Effector CD4-positive, alpha-beta T cell (primary cell): Measurements from ENCODE around the gene CLDND2.

Experiments used
- DNase-seq: peaks from one replicate; pipeline ENCODE4 v3.0.0-alpha.2; 2020

CLDND2 gene

DNA sequence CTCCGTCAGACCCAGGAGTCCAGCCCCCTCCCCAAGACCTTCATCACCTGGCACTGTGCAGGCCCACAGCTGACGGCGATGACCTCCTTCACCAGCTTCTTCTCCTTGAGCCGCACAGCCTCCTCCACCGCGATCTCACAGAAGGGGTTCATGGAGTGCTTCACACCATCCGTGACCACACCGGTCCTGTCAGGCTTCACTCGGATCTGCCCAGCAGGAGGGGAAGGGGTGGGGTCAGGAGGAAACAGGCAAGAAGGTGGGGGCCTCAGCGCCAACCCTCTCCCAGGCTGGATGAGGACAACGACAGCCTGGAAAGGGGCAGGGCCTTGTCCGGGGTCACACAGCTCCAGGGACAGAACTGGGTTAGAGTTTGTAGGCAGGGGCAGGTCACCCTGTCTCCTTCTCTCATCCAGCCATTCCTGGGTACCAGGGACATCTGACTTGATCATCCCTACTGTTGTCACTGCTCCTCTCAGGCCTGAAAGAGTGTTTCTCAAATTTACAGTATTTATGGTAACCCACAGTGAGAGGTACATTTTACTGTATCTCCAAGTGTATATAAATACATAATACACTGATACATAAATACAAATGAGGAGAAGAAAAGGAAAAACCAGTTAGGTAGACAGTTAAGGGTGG is 14.6 kb downstream of the CLDND2 start:
- DNase-seq: no peak

DNA sequence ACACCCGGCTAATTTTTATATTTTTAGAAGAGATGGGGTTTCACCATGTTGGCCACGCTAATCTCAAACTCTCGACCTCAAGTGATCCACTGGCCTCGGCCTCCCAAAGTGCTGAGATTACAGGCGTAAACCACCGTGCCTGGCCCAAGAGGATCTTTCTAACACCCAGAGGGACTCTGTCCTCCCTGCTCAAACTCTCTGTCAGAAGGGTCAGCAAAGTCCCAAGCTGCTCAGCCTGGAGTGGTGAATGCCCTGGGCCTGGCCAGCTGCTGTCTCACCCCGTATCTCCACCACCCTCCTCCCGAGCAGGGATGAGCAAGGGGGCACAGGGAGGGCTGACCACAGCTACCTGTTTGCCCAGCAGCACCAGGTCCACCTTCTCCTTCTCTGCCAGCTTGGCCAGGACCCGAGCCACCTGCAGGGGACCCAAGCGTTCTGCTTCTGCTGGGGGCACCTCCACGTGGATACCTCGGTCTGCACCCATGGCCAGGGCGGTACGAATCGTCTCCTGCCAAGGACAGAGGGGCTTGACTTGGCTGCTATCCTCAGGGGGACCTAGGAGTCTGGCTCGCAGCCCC is 15.9 kb downstream of the CLDND2 start:
- DNase-seq: no peak

DNA sequence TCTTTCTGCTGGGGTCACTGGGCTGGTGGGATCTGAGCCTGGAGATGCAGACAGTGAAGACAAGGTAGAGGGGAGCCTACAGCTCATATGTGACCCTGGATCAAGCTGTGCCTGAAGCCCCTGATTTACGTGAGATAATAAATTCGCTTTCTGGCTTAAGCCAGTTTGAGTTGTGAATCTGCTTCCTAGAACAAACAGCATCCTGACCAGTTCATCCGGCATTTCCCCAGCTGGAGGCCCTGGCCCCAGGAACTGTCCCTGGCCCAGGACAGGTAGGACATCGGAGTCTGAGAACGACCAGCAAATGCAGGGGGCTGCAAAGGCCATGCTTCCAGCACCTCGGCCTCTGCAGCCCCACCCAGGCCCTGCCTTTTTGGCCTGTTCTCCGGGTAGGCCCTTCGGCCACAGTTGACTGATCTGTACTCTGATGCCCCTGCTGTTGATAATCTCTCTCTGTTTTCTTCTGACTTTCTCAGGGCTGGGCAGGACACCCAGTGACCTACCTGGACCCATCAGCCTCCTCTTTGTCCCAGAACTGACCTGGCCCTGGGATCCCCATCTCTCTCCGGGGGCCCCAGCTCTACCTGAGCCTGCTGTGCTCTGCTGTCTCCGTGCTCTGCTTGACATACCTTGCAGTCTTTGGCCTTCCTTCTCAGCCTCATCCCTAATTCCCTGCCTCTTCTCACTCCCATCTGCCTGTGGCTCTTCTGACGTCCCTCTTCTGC is 17.4 kb downstream of the CLDND2 start:
- DNase-seq: no peak

DNA sequence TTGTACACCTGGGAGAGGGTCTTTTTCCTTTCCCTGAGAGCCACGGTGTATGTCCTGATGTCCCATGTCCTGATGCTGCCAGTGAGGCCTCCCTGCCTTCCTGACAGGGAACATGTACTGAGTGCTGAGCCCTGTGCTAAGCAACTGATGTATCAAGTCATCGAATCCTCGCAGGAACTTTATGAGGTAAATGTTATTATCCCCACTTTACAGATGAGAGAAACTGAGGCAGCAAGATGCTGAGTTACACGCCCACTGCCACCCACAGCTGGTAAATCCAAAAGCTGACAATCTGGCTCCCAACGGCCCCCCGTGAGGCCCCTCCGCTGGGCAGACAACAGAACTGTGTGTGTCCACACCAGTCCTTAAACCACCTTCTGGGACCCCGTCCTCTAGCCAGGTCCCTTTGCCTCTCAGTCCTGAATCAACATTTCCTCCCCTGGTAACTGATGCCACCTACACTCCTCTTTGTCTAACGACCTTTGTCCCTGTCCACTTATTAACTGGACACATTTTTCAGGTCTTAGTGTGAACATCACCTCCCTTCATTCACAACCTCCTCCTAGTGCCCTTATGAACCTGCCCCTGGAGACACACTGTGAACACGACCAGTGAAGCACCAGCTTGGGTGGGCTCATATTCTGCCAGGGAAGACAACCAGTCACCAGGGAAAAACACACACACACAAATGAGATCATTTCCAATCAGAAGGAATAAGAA is 21.4 kb downstream of the CLDND2 start:
- DNase-seq: no peak

DNA sequence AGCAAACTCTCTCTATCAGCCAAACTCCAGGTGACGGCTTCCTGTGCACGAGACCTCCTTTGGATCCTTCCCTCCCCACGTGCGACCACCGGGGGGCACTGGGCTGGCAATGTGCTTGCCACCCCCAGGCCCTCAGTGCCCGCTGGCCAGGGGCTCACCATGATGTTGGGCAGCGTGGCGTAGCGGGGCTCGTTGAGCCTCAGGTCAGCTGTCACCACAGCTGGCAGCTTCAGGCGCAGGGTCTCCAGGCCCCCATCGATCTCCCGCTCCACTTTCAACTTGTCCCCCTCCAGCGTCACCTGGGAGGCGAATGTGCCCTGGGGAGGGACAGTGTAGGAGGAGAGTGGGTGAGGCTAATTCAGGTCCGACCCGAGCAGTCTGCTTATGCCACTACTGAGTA is 22.1 kb downstream of the CLDND2 start:
- no peak for DNase-seq

GRCh38 chr19:51345076-51345620 is 23.7 kb downstream of the CLDND2 start:
- DNase-seq: no peak

- no peak for DNase-seq
Measured at GRCh38 chr19:51342631-51343569, 25.9 kb downstream of the CLDND2 start.

DNA sequence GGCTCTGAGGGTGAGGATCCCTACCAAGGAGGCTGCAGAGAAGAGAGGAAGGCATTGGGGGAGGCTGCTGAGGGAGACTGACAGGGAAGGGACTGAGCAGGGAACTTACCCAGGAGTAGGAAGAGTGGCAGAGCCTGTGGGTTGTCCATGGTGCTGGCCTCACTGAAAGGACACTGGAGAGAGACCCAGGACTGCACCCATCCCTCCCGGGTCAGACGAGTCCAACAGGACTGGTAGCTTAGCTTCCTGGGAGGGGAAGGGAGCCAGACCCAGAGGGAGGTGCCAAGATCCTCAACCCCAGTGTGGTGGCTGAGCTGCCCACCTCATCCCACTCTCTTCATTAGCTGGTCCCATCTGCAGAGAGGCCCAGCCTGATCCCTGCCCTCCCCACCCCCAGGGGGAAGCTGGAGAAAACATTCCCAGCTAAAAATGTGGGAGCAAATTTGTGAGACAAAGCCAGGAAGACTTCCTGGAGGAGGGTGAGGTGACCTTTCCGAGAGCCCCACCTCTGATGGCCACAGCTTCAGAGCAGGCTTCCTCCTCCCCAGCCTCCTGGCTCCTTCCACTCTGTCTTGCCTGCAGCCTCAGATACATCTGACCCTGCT is 26.7 kb downstream of the CLDND2 start, which contains the start of gene VSIG10L:
Gene VSIG10L, minus strand, starts transcription at position 164 of the 605 bp plus-strand sequence. Its CDS starts 15 bp downstream, at position 149.
- DNase-seq: no peak

DNA sequence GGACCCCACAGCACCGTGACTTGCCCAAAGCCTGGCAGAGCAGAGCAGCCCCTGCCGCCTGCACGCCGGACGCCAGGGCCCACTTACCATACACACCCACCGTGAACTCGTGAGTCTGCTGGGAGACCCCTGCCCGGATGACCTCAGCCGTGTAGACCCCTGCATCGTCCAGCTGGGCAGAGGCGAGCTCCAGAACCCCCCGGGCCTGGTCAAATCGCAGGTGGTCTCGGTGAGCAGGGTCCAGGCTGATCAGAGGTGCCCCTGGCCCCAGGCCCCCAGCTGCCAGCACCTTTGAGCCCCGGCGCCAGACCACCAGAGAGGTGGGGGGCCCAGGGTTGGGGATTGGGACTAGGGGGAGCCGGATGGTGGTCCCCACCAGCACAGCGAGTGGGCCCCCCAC is 27.7 kb downstream of the CLDND2 start:
- no peak for DNase-seq

DNA sequence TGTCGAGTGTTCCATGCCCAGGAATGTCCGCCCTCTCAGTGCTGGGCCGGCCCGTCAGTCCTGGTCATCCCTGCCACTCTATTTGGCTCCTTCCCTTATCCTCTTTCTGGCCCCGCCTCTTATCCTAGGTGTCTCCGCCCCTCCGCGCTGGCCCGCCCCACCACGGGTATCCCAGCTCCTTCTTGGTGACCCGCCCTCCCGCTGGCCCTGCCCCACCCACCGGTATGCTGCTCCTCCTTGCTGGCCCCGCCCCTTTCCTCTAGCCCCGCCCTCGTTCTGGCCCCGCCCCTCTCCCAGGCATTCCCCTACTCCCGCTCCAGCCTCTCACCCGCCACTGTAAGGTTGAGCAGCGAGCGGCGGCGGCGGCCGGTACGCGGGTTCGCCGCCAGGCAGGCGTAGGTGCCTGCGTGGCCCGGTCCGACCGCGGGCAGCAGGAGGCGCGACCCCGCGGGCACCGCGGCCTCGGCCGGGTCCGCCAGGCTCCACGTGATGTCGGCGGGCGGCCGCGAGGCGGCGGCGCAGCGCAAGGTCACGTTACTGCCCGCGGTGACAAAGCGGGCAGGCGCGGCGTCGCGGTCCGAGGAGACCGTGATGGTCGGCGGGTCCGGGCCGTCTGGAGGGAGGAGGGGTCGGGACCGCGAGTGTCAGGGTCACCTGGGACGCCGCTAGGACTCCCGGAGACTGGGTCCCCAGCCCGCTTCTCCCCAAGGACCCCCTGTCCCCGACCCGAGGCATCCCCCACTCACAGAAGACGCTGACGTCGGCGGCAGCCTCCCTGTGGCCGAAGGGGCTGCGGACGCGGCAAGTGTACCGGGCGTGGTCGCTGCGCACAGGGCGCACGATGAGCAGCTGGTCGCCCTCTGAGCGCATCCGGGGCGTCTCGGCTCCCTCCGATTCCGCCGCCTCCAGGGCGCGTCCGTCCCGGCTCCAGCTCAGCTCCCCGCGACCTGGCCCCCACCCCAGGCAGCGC is 28.8 kb downstream of the CLDND2 start:
- DNase-seq: peak; percentile 73

GRCh38 chr19:51339313-51339686 is 29.5 kb downstream of the CLDND2 start:
- DNase-seq: no peak

GRCh38 chr19:51338563-51339312 is 30.1 kb downstream of the CLDND2 start:
- peak; percentile 78 for DNase-seq

GRCh38 chr19:51337861-51338562 is 30.8 kb downstream of the CLDND2 start:
- DNase-seq: no peak

DNA sequence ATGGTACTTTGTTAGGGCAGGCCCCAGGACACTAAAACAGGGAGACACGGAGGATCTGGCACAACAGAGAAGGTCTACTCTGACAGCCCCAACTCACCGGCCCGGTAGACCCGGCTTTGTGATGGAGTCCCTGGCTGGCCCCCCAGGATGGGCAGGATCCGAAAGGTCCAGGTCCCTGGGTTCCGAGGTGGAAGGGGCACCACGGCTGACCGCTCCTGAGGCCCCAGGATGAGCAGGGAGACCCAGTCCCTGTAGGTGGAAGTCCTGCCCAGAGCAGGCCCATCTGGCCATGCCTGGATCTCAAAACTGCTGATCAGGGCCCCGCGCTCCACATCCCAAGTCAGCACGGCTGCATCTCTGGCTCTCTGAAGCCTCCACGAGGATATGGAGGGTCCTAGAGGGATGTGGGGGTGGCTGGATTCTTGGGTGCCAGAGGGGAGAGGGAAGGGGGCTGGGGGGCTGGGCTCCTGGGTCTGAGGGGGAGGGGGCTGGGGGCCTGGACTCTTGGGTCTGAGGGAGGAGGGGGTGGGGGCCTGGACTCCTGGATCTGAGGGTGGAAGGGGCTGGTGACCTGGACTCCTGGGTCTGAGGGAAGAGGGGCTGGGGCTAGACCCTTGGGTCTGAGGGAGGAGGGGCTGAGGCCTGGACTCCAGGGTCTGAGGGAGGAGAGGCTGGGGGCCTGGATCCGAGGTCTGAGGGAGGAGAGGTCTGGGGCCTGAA is 31.5 kb downstream of the CLDND2 start:
- no peak for DNase-seq

DNA sequence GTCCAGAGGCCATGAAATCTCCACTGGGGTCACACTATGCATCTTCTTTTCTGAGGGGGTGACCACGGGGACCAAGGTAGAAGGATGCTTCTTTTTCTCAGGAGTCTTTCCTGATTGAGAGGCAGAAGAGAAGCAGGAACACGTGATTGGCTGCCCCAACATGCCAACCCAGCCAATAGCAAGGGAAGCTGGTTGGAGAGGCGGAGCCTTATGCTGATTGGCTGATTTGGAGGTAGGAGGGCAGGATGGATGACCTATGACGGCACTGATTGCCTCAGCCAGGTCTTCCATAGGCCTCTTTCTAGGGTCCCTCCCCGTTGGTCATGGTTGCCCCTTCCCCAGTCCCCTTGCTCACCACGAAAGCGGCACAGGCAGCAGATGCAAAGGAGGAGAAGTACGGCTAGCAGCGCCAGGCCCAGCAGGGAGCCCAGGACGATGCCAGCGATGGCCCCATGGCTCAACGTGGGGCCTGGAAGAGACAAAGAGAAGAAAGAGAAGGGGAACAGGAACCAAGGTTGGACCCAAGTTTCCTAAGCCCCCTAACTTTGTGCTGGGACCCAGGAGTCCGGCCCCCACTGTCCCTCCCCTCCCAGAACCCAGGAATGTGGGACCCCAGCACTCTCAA is 34.9 kb downstream of the CLDND2 start:
- DNase-seq: no peak

GRCh38 chr19:51331716-51332115 is 37.1 kb downstream of the CLDND2 start:
- no peak for DNase-seq

DNA sequence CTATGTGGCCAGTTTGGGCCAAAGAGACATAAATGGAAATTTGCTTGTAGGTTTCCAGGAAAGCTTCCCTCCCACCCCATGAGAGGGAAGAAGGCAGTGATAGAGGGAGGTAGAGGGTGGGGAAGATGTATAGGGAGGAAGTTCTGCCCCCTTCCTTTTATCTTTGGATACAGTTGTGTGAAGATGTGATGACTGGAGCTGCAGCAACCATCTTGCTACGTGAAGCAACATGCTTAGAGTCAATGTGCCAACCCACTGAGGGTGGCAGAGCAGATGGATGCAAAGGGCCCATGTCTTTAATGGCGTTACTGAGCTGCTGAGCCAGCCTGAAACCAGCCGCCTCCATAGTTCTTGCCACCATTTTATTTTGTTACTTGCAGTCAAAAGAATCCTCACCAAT is 37.6 kb downstream of the CLDND2 start:
- no peak for DNase-seq

GRCh38 chr19:51330366-51330765 is 38.4 kb downstream of the CLDND2 start:
- DNase-seq: no peak
